ENCODE measurements around the gene ADNP.
"Not testable (repeated sequence)": the region's sequence is repeated elsewhere in the genome, so short reads cannot be mapped to it uniquely, and the experiment has no call there.

ADNP gene

DNA sequence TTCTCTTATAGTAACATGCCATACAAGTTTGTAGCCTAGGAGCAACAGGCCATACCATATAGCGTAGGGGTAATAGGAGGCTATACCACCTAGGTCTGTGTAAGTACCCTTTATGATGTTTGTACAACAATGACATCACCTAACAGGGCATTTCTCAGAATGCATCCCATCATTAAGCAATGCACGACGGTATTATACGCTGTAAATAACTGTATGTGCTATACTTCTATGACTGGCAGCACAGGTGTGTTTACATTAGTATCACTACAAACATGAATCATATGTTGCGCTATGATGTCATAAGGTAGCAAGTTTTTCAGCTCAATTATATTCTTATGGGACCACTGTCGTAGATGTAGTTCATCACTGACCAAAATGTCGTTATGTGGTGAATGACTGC is 31.0 kb downstream of the ADNP start:
- DNase-seq, result no peak

DNA sequence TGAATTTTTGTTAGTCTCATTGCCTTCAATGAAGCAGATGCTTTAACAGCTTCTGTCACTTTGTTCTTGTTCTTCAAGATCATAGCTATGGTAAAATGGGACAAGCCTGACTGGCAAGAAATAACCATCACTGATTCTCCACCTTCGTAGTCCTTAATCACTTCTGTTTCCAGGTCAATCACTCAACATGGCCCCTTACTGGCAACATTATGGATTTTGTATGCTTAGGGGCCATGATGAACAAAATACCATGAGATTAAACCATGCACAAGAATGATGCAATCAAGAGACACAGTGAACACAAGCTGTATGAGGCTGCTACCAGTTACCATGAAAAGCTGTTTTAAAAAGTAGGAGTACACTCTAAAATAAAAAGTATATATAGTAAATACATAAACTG is 32.8 kb downstream of the ADNP start:
- no peak for DNase-seq

DNA sequence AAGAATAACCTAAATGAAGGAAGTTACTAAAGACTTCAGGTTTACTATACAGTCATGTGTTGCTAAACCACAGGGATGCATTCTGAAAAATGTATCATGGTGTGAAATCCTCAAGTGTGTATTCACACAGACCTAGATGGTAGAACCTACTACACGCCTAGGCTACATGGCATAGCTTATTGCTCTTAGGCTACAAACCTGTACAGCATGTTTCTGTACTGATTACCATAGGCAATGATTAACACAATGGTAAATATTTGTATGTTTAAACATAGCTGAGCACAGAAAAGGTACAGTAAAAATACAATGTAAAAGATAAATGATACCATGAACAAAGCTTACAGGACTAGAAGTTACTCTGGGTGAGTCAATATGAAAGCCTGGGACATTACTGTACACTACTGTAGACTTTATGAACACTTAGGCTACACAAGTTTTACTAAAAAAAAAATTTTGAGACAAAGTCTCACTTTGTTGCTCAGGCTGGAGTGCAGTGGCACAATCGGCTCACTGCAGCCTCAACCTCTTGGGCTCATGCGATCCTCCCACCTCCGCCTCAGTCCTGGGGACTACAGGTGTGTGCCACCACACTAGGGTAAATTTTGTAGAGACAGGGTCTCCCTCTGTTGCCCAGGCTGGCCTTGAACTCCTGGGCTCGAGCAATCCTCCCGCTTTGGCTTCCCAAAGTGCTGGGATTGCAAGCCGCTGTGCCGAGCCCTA is 36.0 kb downstream of the ADNP start:
- no peak for DNase-seq

DNA sequence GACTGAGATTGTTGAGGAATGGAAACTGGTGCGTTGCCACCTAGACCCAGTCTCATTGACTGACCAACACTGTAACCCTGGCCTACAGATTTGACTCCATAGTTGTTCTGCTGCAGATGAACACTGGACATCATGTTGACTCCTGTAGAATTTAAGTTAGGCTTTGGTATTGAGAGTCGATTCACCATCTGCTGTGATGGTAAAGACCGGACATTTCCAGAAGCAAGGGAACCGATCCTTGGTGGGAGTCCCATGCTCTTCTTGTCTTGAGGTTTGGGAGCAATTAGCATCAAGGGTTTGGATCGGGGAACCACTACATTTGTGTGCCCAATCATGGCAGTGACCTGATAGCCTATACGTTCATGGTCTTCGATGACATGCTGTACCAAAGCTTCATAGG is 37.6 kb downstream of the ADNP start:
- DNase-seq, result no peak

DNA sequence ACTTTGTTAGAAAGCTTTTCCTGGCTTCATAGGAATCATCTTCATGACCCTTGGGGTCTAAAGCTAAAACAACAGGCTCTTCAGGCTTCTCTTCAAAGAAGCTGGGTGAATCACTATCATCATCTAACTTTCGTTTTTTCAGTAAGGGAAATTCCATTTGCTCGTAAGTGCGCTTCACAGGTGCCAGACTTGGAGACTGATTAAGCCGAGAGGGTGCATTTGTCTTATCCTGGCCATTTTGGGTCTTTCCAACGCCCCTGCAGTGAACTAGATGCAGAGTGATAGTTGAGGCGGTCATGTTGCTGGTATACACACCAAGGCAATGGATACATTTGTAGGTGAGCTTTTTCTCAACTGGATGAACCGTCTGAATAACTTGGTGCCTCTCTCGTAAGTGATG is 38.8 kb downstream of the ADNP start:
- DNase-seq, result no peak

DNA sequence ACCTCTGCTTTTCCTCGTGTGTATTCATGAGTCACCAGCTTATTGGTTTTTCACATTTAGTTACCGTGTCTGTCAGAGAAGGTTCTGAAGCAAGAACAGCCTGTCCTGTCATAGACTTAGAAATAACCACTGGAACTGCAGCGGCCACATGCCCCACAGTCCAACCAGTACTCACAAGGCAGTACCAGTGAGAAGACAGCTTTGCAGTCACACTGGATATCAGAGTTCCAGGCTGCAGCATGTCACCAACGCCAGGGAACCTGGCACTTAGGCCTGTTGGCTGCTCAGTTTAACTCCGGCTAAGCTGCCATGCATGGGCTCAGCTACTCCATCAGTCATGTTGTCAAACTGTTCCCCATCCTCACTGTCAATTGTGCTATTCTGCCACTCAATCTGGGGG is 40.1 kb downstream of the ADNP start:
- no peak for DNase-seq

DNA sequence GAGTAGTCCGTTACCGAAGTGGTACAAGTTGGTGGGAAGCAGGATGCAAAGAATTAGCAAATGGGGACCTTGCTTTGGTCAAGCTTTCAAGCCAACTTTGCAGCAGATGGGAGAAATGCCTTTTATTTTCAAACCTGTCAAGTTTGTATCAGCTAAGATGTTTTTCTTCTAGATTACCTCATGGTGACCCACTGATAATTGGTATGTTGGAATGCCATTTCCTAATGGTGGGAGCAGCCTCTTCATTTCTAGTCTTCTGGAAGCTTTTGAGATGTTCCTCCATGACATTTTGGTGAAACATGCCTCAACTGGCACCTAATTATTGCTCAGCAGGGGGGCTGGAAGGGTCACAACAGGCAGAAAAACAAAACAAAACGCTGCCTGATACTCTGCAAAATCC is 43.7 kb downstream of the ADNP start:
- DNase-seq, result no peak

DNA sequence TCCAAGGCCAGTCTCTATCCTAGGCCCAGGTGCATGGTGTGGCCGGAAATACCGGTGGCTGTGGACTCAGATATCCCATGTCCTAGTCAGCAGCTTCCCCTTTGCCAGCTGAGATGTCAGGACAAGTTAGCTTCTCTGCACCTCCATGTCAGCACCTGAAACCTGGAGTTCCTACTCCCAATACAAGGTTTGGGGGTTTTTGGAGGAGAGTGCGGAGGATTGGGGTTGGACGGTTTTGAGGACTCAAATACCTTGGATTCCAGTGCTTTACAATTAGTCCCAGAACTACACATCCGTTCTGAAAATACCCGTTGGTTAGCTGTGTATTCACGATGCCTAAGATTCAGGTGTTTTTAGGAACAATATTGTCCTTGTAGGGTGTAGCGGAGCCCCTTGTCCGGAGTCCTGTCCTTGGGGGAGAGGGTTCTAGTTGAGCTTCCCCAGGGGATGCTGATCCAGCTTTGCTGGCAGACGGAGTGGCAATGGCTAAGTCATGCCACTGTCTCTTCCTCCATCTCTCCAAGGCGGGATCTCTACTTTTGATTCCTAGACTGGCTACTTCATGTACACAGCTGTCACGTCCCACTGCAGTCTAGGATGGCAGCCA is 45.0 kb downstream of the ADNP start:
- DNase-seq, result no peak

DNA sequence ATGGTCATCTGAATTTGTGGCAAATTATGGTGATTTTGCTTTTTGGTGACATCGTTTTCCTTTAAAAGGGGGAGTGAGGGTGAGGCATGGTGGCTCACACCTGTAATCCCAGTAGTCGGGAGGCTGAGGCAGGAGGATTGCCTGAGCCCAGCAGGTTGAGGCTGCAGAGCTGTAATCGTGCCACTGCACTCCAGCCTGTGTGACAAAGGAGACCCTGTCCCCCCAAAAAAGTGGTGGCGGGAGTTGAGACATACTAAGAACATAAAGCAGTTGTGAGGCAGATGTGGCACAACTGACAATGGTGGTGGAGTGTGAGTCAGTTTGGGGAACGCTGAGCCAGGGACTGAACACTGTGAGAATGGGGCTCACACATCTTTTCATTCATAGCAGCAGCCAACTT is 45.5 kb downstream of the ADNP start:
- DNase-seq, result no peak

DNA sequence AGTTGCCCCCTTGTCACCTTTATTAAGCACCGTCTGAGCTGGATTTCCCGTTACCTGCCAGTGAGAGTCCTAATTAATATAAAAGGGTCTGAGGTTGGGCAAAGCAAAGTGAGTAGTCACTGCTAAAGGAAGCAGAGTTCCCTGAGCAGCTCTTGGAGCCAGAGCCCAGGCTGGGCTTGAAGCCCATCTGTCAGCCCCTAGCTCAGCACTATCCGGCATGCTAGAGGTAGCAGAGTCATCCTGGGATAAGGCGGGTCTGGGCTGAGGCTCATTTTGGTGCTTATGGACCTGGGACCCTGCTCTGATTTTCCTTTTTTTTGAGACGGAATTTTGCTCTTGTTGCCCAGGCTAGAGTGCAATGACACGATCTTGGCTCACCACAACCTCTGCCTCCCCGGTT is 46.2 kb downstream of the ADNP start:
- DNase-seq, result no peak

DNA sequence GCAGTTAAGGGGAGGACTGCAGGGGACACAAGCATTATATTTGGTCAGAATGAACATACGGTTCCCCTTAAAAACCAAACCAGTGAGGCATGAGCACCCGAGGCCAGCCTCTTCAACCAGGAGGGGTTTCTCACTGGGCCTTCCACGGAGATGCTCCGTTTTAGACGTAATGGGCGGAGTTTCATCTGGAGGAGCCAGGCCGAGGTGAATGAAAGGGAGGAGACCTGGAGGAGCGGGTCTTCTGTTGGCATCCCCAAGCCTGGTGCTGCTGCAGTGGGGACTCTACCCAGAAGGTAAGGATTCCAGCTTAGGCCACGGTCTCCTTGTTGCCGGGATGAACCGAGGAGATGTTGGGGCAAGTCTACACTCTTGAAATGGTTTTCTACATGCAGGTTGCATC is 47.4 kb downstream of the ADNP start:
- DNase-seq, result no peak

DNA sequence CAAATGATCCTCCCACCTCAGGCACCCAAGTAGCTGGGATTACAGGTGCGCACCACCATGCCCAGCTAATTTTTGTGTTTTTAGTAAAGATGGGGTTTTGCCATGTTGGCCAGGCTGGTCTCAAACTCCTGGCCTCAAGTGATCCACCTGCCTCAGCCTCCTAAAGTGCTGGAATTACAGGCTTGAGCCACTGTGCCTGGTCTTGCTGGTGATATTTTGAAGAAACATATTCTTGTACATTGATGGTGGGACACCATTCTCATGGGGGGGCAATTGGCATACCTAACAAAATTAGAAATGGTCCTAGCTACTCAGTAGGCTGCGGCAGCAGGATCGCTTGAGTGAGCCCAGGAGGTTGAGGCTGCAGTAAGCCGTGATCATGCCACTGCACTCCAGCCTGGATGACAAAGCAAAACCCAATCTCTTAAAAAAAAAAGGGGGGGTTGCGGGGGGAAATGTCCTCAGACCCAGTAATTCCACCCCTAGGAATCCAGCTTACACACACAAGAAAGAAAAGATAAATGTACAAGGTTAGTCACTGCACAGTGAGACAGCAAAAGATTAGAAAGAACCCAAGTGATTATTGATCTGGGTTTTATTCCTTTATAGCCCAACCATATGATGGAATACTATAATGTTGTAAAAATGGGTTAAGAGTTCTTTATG is 49.3 kb downstream of the ADNP start:
- DNase-seq, result not testable (repeated sequence)

DNA sequence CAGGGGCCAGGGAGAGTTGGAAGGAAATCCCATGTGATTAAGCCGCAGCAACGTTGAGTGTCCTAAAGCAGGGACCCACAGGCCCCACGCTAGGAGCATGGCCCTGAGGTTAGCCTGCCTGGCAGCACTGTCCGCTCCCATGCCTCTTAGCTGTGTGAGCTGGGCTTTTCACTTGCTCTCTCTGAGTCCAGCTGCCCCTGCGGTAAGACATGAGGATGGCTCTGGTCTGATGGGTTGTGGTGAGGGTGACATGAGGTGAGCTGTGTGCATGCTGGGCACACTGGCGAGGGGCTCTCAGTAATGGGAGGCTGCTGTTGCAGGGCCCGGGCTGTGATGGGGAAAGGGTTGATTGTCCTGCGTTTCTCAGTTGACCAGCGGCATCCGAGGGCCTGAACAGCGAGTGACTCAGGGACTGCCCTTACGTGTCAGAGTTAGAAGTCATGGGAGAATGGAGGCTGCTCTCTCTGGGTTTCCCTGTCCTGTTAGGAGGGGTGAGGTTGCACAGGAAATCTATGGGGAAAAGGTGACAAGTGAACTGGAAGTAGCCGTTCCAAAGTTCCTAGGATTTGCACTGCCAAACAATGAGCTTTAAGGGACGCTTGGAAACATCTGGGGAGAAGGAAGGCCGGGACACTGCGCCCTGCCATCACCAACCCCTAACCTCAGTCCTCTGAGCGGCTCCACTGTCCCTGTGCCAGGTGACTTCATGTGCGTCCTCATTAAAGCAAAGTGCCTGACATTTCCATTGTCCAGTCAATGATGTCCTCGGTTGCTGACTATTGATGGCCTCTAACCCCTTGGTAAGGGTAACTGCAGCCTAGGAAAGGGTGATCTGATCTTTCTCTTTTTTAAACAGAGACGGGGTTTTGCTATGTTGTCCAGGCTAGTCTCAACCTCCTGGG is 51.3 kb downstream of the ADNP start:
- no peak for DNase-seq

DNA sequence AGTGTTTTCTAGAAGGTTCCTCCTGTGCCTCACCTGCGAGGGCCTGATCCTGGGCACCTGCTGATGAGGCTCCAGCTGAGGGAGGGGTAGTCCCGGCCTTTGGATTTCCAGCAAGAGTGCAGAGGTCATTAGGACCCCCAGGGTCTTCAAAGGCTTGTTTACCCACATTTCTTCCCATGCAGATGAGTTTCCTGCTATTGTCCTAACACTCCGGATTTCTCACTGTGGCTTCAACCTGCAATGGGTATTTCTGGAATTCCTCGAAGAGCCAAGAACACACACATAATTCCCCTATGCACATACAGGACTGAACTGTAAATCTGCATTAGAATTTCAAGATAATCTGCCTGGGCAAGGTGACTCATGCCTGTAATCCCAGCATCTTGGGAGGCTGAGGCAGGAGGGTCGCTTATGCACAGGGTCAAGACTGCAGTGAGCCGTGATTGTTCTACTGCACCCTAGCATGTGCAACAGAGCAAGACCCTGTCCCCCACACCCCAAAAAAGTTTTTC is 53.9 kb downstream of the ADNP start:
- DNase-seq, result no peak

DNA sequence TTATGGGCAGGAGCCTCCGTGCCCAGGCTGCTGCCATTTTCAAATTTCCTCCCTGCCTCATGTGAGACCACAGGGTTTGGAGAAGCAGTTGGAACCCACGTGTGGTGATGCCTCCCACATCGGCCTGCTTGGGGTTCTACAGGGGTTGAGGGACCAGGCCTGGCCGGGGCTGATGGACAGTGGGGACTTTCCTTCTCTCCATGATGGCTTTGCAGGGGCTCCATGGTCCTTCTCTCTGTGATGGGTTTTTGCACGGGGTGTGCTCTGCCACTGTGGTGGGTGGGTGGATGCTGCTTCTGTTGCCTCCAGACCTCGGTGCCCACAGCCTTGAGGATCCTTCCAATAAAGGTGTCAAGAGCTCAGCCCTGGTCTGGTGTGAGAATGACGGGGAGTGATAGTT is 54.4 kb downstream of the ADNP start:
- no peak for DNase-seq

DNA sequence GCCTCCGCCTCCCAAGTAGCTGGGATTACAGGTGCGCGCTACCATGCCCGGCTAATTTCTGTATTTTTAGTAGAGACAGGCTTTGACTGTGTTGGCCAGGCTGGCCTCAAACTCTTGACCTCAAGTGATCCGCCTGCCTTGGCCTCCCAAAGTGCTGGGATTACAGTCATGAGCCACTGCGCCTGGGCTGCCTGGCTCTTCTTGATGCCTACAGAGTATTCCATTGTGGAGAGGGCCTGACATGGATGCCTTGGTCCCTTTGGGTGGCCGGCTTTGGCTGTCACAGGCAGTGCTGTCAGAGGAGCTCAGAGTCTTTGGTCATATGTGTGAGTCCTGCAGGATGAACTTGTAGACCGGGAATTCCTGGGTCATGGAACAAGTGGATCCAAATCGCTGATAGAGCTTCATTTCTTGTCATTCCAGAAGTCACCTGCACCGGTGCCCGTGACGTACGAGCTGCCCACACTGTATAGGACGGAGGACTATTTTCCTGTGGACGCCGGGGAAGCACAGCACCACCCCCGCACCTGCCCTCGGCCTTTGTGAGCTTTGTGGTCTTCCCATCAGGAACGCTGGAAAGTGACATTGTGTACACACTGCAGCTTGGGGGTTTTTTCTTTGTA is 55.1 kb downstream of the ADNP start:
- no peak for DNase-seq

DNA sequence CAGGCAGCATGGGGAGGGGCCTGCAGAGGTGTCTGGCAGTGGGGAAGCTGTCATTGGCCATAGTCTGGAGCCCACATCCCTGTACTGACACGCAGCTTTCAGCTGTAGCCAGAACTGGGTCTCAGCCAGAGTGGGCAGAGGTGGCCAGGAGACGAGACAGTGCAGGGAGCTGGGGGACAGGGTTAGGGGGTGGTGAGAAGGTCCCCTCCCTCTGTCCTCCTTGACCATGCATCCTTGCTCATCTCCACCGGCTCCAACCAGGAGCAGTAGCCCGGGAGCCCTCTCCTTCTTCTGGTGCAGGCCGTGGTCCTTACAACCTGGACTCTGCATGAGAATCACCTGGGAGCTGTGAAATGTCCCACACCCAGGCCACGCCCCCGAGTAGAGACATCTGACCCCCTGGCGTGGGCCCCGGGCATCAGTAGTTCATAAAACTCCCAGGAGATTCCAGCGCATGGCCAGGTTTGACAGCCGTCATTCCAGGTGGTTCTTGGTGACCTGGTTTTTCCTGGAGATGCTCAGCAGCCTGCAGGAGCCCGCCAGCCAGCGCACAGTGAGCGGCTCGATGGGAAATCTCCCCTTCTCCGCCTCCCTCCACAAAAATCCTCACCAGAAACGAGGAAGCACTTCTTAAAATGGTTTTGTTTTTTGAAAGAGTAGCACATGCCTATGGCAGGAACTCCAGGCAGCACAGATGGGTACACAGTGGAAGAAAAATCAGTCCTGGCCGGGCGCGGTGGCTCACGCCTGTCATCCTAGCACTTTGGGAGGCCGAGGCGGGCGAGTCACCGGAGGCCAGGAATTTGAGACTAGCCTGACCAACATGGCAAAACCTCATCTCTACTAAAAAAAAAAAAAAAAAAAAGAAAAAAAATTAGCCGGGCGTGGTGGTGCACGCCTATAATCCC is 56.2 kb downstream of the ADNP start:
- no peak for DNase-seq

DNA sequence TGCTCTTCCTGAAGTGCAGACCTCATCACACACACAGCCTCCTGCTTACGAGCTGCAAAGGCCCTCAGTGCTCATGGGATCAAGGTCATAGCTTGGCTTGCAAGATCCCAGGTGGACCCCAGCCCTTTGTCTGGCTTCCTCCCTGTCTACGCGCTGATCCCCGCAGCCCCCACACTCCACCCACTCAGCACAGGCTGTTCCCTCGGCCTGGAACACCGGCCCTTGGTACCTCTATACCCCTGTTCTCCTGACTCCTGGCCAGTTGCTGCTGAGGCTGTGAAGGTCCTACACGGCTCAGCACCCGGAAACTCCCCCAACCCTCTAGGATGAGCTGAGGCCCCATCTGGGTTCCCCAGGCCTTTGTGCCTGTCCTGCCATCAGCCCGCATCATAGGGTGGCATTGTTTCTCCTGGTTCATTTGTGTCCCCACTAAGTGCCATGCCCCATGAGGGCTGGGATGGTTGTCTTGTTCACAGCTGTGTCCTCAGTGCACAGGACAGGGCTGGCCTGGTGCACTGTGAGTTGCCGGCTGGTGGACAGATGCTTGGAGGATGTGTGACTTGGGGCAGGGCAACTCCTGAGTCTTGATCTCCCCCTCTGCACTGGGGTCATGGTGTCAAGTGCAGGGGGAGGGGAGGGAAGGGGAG is 57.0 kb downstream of the ADNP start:
- DNase-seq, result no peak

DNA sequence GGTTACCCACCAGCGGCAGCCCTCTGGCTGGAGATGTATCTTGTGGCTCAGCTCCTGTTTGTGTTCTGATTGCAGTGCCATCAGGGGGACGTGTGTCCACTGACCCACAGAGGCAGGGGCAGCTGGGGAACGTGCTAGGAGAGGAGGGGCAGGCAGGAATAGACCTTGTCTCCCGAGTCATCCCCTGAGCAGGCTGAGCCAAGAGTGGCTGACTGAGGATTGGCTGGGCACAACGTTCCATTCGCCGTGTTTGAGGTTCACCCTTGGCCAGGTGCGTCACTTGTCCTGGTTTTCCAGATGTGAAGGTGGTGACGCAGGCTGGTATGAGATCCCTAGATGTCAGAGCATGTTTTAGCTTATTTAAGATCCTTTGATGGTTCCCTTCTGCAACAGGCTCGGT is 57.7 kb downstream of the ADNP start:
- DNase-seq, result no peak

DNA sequence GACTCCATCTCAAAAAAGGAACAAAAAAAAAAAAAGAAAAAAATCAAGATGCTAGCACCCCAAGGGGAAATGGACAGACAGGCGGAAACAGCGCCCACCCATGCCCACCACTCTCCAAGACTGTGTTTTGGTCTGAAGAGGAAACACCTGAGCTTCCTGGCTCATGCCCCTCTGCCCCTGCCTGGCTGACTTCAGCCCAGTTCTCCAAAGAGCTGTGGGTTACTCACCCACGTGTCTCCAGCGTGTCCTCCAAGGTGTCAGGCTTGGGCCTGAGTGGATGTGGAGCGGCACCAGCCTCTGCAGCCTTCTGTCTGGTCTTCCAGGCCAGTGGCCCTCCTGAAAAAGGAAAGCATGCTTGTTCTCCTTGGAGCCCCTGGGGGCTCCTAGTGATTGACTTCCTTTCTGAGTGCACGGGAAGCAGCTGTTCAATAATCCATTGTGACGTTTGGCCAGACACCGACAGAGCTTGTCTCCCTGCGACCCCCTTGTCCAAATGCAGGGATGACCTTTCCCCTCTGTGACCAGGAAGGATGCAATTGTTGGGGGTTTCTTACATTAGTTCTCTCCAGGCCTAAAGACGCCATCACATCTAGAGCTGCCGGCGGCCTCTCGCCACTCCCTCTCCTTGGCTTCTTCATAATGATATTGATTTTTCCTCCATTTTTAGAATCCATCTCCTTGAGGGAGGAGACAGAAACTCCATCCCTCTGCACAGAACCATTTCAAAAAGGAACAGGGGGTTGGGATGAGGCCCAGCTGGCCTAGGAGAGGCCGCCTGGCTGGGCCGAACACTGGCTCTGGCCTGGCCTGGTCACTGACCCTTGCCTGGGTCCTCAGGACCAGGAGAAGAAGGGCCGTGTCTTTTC is 58.4 kb downstream of the ADNP start:
- DNase-seq, result no peak
